Measurements from ENCODE around the gene PROC. TPM values are rescaled to one million over a fixed set of nuclear protein-coding genes. Genes with fewer than 3 reads are reported as not detected.
A peak's percentile ranks its signal among the peaks of the same experiment; 100 is the strongest.

The PROC gene
- total and polyA plus RNA-seq, 9 of the 15 experiments (the other 6 are each of a cell fraction or from before 2014, with no cell fraction given), result not detected

- TF ChIP-seq ADNP (tag; IDR thresholded peaks at IDR 0.05) (no peak), SMARCE1 (IDR thresholded peaks at IDR 0.05) (peak; percentile 70), EP300 (IDR thresholded peaks at IDR 0.05; ENCODE audit: low read length) (no peak; the same call in 1 of the 2 replicates), ZNF551 (CRISPR knock-in tag; IDR thresholded peaks at IDR 0.05) (no peak), NR3C1 (CRISPR knock-in tag; IDR thresholded peaks at IDR 0.05) (no peak), ESRRB (CRISPR knock-in tag; IDR thresholded peaks at IDR 0.05; ENCODE audit: borderline replicate concordance) (no peak), JUND (IDR thresholded peaks at IDR 0.05; ENCODE audit: borderline replicate concordance, low read depth, low read length) (peak; percentile 99), JUND (tag; IDR thresholded peaks at IDR 0.05; ENCODE audit: borderline replicate concordance, low read depth, low read length) (peak; percentile 98; the same call in 2 of the 3 replicates), RCOR1 (IDR thresholded peaks at IDR 0.05; ENCODE audit: borderline replicate concordance in 1 of 2, low read depth in 2 of 2, low read length in 2 of 2) (peak in 1 of 2 experiments; percentile 76; a peak in 2 of 4 replicates), MYNN (IDR thresholded peaks at IDR 0.05) (0 out of 2 replicates have a peak, but pooled peaks have one; percentile 30), MYNN (CRISPR knock-in tag; IDR thresholded peaks at IDR 0.05) (no peak), SRSF1 (IDR thresholded peaks at IDR 0.05; ENCODE audit: low read depth, low read length) (no peak), PKNOX1 (IDR thresholded peaks at IDR 0.05) (peak; percentile 56), CCNT2 (IDR thresholded peaks at IDR 0.05; ENCODE audit: borderline replicate concordance, extremely low read depth, insufficient read length, low read depth, low read length) (no peak), REST (IDR thresholded peaks at IDR 0.05; ENCODE audit: borderline replicate concordance) (0 out of 2 replicates have a peak, but pooled peaks have one; percentile 5), REST (CRISPR knock-in tag; IDR thresholded peaks at IDR 0.05; ENCODE audit: low read depth) (no peak), JUNB (CRISPR knock-in tag; conservative IDR thresholded peaks at IDR 0.05) (peak; percentile 76), ATF3 (IDR thresholded peaks at IDR 0.05) (peak; percentile 96), ATF3 (CRISPR knock-in tag; conservative IDR thresholded peaks at IDR 0.05) (peak; percentile 86; the same call in 1 of the 2 replicates), SMAD4 (CRISPR knock-in tag; conservative IDR thresholded peaks at IDR 0.05) (peak; percentile 47; the same call in 1 of the 2 replicates), ZNF668 (CRISPR knock-in tag; IDR thresholded peaks at IDR 0.05) (no peak)
These were observed 20.0 kb upstream of the PROC start (continued) for GRCh38 chr2:127398239-127398590.
